Measurements from ENCODE around the gene MAP2K6.
A peak's percentile ranks its signal among the peaks of the same experiment; 100 is the strongest.

The MAP2K6 gene

GRCh38 chr17:69505740-69506139 is 91.2 kb downstream of the MAP2K6 start:
- no peak overlapping the region for H3K4me3 ChIP-seq (ENCODE audit: low read depth, low read length)
- DNase-seq: no peak
- TF ChIP-seq, protein P1, sequence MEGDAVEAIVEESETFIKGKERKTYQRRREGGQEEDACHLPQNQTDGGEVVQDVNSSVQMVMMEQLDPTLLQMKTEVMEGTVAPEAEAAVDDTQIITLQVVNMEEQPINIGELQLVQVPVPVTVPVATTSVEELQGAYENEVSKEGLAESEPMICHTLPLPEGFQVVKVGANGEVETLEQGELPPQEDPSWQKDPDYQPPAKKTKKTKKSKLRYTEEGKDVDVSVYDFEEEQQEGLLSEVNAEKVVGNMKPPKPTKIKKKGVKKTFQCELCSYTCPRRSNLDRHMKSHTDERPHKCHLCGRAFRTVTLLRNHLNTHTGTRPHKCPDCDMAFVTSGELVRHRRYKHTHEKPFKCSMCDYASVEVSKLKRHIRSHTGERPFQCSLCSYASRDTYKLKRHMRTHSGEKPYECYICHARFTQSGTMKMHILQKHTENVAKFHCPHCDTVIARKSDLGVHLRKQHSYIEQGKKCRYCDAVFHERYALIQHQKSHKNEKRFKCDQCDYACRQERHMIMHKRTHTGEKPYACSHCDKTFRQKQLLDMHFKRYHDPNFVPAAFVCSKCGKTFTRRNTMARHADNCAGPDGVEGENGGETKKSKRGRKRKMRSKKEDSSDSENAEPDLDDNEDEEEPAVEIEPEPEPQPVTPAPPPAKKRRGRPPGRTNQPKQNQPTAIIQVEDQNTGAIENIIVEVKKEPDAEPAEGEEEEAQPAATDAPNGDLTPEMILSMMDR (IDR thresholded peaks at IDR 0.05; ENCODE audit: low read depth, low read length): no peak
- no peaks in the 10 kb centered on the region for H3K9me3 ChIP-seq
- no peaks in the 10 kb centered on the region for H3K4me1 ChIP-seq
- no peaks in the 10 kb centered on the region for H3K27me3 ChIP-seq
- H3K36me3 ChIP-seq: no peaks in the 10 kb centered on the region

GRCh38 chr17:69506489-69506888 is 92.0 kb downstream of the MAP2K6 start:
- TF ChIP-seq, protein P1 (IDR thresholded peaks at IDR 0.05; ENCODE audit: low read depth, low read length): 0 out of 2 replicates have a peak, but pooled peaks have one; percentile 32
- Histone ChIP-seq H3K27me3 (no peaks in the 10 kb centered on the region), H3K4me3 (ENCODE audit: low read depth, low read length) (no peak overlapping the region), H3K36me3 (no peaks in the 10 kb centered on the region), H3K9me3 (no peaks in the 10 kb centered on the region), H3K4me1 (no peaks in the 10 kb centered on the region)
- no peak for DNase-seq

- H3K36me3 ChIP-seq: no peaks in the 10 kb centered on the region
- TF ChIP-seq, protein P1 (IDR thresholded peaks at IDR 0.05; ENCODE audit: low read depth, low read length): no peak
- H3K9me3 ChIP-seq: no peaks in the 10 kb centered on the region
- H3K4me3 ChIP-seq (ENCODE audit: low read depth, low read length): no peak overlapping the region
- DNase-seq: no peak
- H3K27me3 ChIP-seq: no peaks in the 10 kb centered on the region
- H3K4me1 ChIP-seq: no peaks in the 10 kb centered on the region
Observed at GRCh38 chr17:69508814-69509213, 94.3 kb downstream of the MAP2K6 start.

- TF ChIP-seq, protein P1 (IDR thresholded peaks at IDR 0.05; ENCODE audit: low read depth, low read length): no peak
- H3K27me3 ChIP-seq: no peaks in the 10 kb centered on the region
- DNase-seq: no peak
- no peaks in the 10 kb centered on the region for H3K9me3 ChIP-seq
- H3K4me3 ChIP-seq (ENCODE audit: low read depth, low read length): no peak overlapping the region
- no peaks in the 10 kb centered on the region for H3K36me3 ChIP-seq
- H3K4me1 ChIP-seq: no peaks in the 10 kb centered on the region
Observed at GRCh38 chr17:69511250-69511649, 96.8 kb downstream of the MAP2K6 start.

- no peaks in the 10 kb centered on the region for H3K36me3 ChIP-seq
- H3K4me1 ChIP-seq: no peaks in the 10 kb centered on the region
- H3K9me3 ChIP-seq: no peaks in the 10 kb centered on the region
- no peak overlapping the region for H3K4me3 ChIP-seq (ENCODE audit: low read depth, low read length)
- TF ChIP-seq, protein P1 (IDR thresholded peaks at IDR 0.05; ENCODE audit: low read depth, low read length): no peak
- DNase-seq: no peak
- H3K27me3 ChIP-seq: no peaks in the 10 kb centered on the region
Observed at GRCh38 chr17:69512946-69513345, 98.4 kb downstream of the MAP2K6 start.

DNA sequence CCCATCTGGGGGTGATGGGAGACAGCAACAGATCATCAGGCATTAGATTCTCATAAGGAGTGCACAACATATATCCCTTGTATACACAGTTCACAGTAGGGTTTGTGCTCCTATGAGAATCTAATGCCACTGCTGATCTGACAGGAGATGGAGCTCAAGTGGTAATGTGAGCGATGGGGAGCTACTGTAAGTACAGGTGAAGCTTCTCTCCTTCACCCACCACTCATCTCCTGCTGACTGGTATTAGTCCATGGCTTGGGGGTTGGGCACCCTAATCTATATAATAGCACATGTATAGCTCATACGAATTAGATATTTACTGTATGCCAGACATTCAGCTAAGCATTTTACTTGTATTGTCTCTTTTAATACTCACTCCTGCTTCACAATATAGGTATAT is 101.7 kb downstream of the MAP2K6 start:
- H3K36me3 ChIP-seq: no peaks in the 10 kb centered on the region; the same call in 1 of the 2 replicates
- DNase-seq: no peak
- H3K9me3 ChIP-seq: no peaks in the 10 kb centered on the region
- no peaks in the 10 kb centered on the region for H3K4me1 ChIP-seq
- no peak overlapping the region for H3K4me3 ChIP-seq (ENCODE audit: low read depth, low read length)
- TF ChIP-seq, protein P1 (IDR thresholded peaks at IDR 0.05; ENCODE audit: low read depth, low read length): no peak
- no peaks in the 10 kb centered on the region for H3K27me3 ChIP-seq
